ENCODE data around the gene TM4SF1. TPM values are rescaled to one million over a fixed set of nuclear protein-coding genes. Genes with fewer than 3 reads are reported as not detected.
"Not testable (repeated sequence)": the region's sequence is repeated elsewhere in the genome, so short reads cannot be mapped to it uniquely, and the experiment has no call there.

The TM4SF1 gene
- total RNA-seq, 1 donor from 2014 or later: 149 TPM

DNA sequence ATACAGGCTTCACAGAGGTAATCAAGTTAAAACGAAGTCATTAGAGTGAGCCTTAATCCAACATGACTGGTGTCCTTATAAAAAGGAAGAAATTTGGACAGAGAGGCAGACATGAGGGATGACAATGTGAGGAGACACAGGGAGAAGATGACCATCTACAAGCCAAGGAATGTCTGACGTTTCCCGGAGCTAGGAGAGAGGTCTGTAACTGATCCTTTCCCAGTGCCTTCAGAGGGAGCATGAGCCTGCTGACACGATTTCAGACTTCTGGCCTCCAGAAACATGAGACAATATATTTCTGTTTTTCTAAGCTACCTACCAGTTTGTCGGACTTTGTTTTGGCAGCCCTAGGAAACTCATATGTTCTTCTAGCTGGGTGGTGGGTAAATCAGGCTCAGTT is 15.1 kb downstream of the TM4SF1 start:
- intact Hi-C loops (cut with DNase I): no loop called here
- DNase-seq (ENCODE audit: low spot score) (no peak), ATAC-seq (no peak)

DNA sequence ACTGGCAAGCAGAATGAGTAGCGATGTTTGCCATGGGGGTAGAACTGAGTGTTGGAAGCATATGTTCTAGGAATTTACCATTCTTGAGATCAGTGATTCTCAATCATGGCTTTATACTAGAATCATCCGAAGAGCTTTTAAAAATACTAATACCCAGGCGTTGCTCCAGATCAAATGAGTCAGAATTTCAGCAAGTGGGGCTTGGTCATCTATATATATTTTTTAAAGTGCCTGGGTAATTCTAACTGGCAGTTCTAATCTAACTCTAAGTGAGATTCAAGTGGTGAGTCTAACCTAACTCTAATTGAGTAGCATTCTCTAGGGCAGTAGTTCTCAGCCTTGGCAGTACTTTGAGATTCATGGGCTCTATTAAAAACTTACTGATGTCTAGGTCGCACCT is 20.8 kb downstream of the TM4SF1 start:
- no peak for ATAC-seq
- intact Hi-C loops (cut with DNase I): no loop called here
- no peak for DNase-seq (ENCODE audit: low spot score)

- intact Hi-C loops (cut with DNase I): no loop called here
- DNase-seq (ENCODE audit: low spot score) (no peak), ATAC-seq (peak; percentile 84)
These were observed 21.3 kb downstream of the TM4SF1 start for GRCh38 chr3:149356044-149356592.

- intact Hi-C loops (cut with DNase I): no loop called here
- no peak for DNase-seq (ENCODE audit: low spot score)
- ATAC-seq: no peak
These were observed 23.8 kb downstream of the TM4SF1 start for GRCh38 chr3:149353581-149354184.

DNA sequence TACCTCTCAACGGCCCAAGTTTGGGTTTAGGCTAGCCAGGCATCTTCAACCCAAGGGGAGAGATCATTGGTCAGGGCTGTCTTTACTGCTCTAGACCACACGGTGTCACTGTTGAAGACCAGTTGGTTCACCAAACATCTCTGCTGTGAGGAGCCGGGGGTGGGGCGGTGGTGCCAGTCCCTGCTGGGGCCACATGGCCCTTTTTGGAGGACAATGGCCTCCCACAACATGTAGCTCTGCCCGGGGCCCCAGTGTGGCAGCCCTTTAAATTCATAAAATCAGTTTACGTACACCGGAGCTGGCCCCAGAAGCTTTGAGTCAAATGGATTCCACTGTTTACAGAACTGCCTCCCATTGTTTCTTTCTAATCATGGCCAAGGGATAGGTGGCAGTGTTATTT is 24.9 kb downstream of the TM4SF1 start:
- ATAC-seq (peak; percentile 81), DNase-seq (ENCODE audit: low spot score) (peak; percentile 67)
- intact Hi-C loops (cut with DNase I): no loop called here

GRCh38 chr3:149343951-149344350 is 33.5 kb downstream of the TM4SF1 start:
- intact Hi-C loops (cut with DNase I): no loop called here
- ATAC-seq: no peak

GRCh38 chr3:149342413-149343380 is 34.8 kb downstream of the TM4SF1 start:
- intact Hi-C loops (cut with DNase I): no loop called here
- no peak for ATAC-seq
- DNase-seq (ENCODE audit: low spot score): no peak

More at GRCh38 chr3:149343951-149344350, 33.5 kb downstream of the TM4SF1 start:
- no peak for DNase-seq (ENCODE audit: low spot score)

- ATAC-seq (peak; percentile 82), DNase-seq (ENCODE audit: low spot score) (no peak)
These were observed 37.0 kb downstream of the TM4SF1 start for GRCh38 chr3:149340310-149340933.

DNA sequence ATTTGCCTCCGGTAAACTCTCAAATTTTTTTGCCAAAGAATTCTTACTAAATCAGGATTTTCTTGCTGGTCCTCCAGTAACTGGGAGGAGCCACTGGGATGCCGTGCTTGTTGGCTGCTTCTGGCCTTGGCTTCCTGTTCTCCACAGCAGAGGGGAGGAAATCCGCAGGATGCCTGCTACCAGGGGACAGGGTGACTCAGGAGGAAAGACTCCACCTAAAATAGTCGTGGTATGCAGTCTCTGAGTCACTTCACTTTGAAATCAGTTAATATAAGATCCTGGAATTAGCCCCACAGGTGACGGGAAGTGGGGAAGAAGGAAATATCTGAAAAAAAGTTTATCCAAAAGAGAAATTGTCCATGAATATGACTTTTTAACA is 37.5 kb downstream of the TM4SF1 start:
- DNase-seq (ENCODE audit: low spot score): peak; percentile 81
- intact Hi-C loops (cut with DNase I): no loop called here
- ATAC-seq: peak; percentile 94

More at GRCh38 chr3:149340310-149340933, 37.0 kb downstream of the TM4SF1 start:
- intact Hi-C loops (cut with DNase I): no loop called here

DNA sequence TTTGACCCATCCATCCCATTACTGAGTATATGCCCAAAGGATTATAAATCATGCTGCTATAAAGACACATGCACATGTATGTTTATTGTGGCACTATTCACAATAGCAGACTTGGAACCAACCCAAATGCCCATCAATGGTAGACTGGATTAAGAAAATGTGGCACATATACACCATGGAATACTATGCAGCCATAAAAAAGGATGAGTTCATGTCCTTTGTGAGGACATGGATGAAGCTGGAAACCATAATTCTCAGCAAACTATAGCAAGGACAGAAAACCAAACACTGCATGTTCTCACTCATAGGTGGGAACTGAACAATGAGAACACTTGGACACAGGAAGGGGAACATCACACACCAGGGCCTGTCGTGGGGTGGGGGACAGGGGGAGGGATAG is 40.0 kb downstream of the TM4SF1 start:
- intact Hi-C loops (cut with DNase I); ATAC-seq; DNase-seq (ENCODE audit: low spot score): not testable (repeated sequence)

DNA sequence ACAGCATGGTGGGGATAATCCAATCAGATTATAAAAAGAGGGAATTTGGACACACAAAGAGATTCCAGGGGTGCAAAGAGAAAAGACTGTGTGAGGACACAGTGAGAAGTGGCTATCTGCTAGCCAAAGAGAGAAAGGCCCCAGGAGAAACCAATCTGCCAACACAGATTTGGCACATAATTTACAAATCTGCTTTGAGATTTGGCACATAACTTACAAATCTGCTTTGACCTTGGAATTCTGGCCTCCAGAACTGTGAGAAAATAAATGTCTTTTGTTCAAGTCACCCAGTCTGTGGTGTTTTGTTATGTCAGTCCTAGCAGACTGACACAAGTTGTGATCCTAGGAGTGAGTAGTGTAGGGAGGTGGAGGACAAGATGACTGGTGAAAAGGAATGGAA is 40.5 kb downstream of the TM4SF1 start:
- DNase-seq (ENCODE audit: low spot score) (no peak), ATAC-seq (no peak)
- intact Hi-C loops (cut with DNase I): no loop called here

- no peak for DNase-seq (ENCODE audit: low spot score)
- intact Hi-C loops (cut with DNase I): no loop called here
- peak; percentile 40 for ATAC-seq
These were observed 44.1 kb downstream of the TM4SF1 start, which contains the start of gene TM4SF18 for GRCh38 chr3:149333176-149333859. TM4SF18 (minus strand) TSS chr3:149333636; CDS start chr3:149333382, 254 bp downstream.

DNA sequence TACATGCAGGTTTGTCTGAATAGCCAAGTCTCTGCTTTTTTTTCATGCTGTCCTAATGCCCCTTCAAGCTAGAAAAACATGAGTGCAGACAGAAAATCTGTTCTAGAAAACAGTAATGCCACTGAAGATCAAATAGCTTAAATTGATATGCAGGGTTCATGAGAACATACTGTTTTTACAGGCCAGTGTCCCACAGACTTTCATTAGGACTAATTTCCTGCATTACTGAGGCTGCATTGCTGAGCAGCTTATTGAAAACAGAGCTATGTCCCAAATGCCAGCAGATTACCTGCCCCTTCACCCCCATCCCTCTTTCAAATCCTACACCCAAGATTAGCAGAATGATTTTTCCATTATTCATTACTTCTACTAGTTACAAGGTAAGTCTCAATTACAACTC is 44.7 kb downstream of the TM4SF1 start:
- intact Hi-C loops (cut with DNase I): no loop called here
- ATAC-seq (no peak), DNase-seq (ENCODE audit: low spot score) (no peak)

GRCh38 chr3:149332227-149332765 is 45.2 kb downstream of the TM4SF1 start:
- intact Hi-C loops (cut with DNase I): no loop called here
- DNase-seq (ENCODE audit: low spot score): no peak
- no peak for ATAC-seq

DNA sequence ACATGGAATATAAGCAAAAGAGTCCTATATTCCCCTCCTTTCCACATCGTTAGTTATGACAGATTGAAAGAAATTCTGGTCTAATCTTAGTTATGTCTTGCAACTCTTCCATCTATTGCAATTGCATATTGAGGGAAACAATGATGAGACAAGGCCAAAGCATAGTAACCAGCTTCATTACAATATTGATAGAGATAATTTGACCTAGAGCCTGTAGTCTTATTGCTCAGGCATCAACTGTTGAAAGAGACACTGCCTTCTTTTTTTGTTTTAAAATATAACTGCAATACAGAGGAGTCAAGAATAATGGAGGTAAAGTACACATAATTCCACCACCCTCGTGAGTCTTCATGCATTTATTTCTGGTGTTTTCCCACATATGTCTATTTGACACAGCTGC is 46.1 kb downstream of the TM4SF1 start:
- intact Hi-C loops (cut with DNase I): no loop called here
- ATAC-seq (no peak), DNase-seq (ENCODE audit: low spot score) (no peak)

DNA sequence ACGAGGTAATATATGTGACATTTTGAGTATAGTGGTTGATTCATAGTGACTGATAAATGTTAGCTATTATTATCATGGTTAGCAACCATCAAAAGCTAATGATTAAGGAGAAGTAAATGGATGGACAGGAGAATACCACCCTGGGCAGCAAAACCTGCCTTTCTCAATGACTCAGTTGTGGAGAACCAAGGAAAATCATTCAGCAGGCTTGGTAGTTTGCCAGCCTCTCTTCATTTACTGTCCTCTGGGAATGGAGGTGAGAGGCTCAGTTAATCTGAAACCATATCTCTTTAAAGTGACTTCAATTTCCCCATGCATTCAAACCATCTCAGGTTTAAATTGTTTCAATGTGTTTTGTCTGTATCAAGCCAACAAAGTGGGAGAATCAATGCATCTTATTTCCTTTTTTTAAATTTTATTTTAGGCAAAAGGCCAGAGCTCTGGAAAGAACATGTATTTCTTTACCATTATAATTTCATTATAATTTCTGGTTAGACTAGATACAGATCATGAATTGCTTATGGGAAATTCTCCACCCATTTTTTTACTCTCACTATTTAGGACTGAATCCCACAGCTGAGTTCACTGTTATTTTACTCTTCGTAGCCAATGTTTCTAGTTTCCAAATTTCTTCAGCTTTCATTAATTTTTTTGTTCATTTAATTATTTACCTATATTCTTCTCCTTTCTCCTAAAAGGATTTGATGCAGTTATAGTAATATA is 46.7 kb downstream of the TM4SF1 start:
- ATAC-seq: no peak
- intact Hi-C loops (cut with DNase I): no loop called here
- DNase-seq (ENCODE audit: low spot score): no peak

DNA sequence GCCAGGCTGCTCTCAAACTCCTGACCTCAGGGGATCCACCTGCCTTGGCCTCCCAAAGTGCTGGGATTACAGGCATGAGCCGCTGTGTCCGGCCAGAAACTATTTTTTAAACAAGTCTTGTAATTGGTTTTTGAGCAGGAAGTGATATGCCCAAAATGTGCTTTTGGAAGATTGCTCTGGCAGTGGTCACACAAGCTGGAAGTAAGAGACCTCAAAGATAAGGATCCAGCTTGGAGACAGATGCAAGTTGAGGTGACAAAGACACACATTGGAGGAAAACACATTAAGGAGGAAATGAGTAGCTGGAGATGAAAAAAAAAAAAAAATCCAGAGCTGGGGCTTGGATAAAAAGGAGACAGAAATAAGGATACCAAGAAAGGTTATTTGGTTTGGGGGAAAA is 50.3 kb downstream of the TM4SF1 start:
- intact Hi-C loops (cut with DNase I): no loop called here
- no peak for ATAC-seq
- DNase-seq (ENCODE audit: low spot score): no peak

DNA sequence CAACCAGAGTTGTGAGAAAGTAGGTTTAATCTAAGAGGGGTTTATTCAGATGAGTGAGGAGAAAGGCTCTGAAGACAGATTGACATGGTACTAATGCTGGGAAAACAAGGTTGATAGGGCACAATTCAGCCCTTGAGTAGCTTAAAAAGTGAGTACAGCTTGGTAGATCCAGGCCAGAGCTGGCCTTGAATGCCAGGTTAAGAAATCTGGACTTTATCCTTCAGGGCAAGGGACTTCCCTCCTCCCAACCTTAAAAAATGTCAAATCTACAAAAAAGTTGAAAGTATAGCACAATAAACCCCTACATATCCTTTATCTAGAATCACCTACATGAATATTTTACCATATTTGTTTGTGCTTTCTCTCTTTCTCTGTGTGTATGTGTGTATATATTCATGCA is 51.9 kb downstream of the TM4SF1 start:
- no peak for ATAC-seq
- intact Hi-C loops (cut with DNase I): no loop called here

More for the DNA sequence above, 51.9 kb downstream of the TM4SF1 start:
- DNase-seq (ENCODE audit: low spot score): no peak
